ENCODE results near the gene C1QTNF2. TPM values are rescaled to one million over a fixed set of nuclear protein-coding genes. Genes with fewer than 3 reads are reported as not detected.

The C1QTNF2 gene
- total and polyA plus RNA-seq, 2 of the 8 experiments (the other 6 are each of a cell fraction or from before 2014, with no cell fraction given), result 1.0 to 2.0 TPM

GRCh38 chr5:160399402-160400353, 29.3 kb upstream of the C1QTNF2 start, which contains the start of gene FAM200C:
TSS of gene FAM200C (minus strand) at chr5:160400054. CDS start at chr5:160395490, 4,564 bp downstream.
- Histone ChIP-seq H4K8ac (ENCODE audit: extremely low read depth, insufficient read depth, low read length) (peak within 1 kb of the TSS; percentile 99; the same call in 1 of the 2 replicates), H3K79me2 (ENCODE audit: control insufficient read depth in 1 of 2, insufficient read depth in 2 of 2, low read length in 2 of 2) (peaks cover 0 to 21% of the 10 kb centered on the region in 2 experiments; a peak in 2 of 4 replicates), H4K20me1 (replicated peaks in 1 of 2; ENCODE audit: control insufficient read depth in 1 of 2, insufficient read depth in 2 of 2, low read length in 2 of 2) (no peaks in the 10 kb centered on the region), H4K5ac (ENCODE audit: insufficient read length, low read depth, low read length) (peak within 1 kb of the TSS; percentile 95), H2BK5ac (ENCODE audit: low read depth, low read length) (peak within 1 kb of the TSS; percentile 79), H3K27me3 (replicated peaks in 1 of 4; ENCODE audit: control insufficient read depth in 3 of 4, extremely low read depth in 1 of 4, insufficient read depth in 3 of 4, low read length in 3 of 4) (no peaks in the 10 kb centered on the region), H3K27ac (ENCODE audit: low read depth, low read length) (peak within 1 kb of the TSS; percentile 95), H3K23me2 (ENCODE audit: low read depth, low read length) (peaks cover 3% of the 10 kb centered on the region), H3K9ac (replicated peaks in 1 of 4; ENCODE audit: extremely low read depth in 1 of 4, low read depth in 3 of 4, low read length in 3 of 4) (peak within 1 kb of the TSS; percentile 95 to 98 (median 96)), H2AK5ac (ENCODE audit: low read depth, low read length) (no peak within 1 kb of the TSS), H3K23ac (ENCODE audit: insufficient read length) (no peak within 1 kb of the TSS), H3K14ac (ENCODE audit: insufficient read length) (no peak within 1 kb of the TSS), H3K18ac (ENCODE audit: extremely low read depth, low read length) (peak within 1 kb of the TSS; percentile 99), H2BK12ac (ENCODE audit: low read depth, low read length) (no peak within 1 kb of the TSS), H2AFZ (ENCODE audit: low read length) (peak within 1 kb of the TSS; percentile 61), H3K4me3 (ENCODE audit: extremely low read depth in 1 of 4, insufficient read depth in 2 of 4, low read depth in 3 of 4, low read length in 4 of 4) (peak within 1 kb of the TSS; percentile 63 to 86 (median 83)), H3K4me2 (ENCODE audit: insufficient read depth in 1 of 2, low read depth in 2 of 2, low read length in 2 of 2) (peak within 1 kb of the TSS; percentile 87 to 90), H2BK15ac (ENCODE audit: low read length) (no peak within 1 kb of the TSS), H4K91ac (replicated peaks; ENCODE audit: insufficient read length, low read length) (peak within 1 kb of the TSS; percentile 61), H3K56ac (replicated peaks; ENCODE audit: insufficient read length, low read depth, low read length) (peak within 1 kb of the TSS; percentile 22), H3K36me3 (ENCODE audit: control insufficient read depth in 2 of 4, insufficient read depth in 4 of 4, low read length in 3 of 4) (peaks cover 4 to 20% (median 18%) of the 10 kb centered on the region in 4 experiments; a peak in 6 of 8 replicates), H3K4me1 (replicated peaks in 1 of 4; ENCODE audit: control insufficient read depth in 3 of 4, insufficient read depth in 4 of 4, low read length in 3 of 4) (peaks cover 0 to 5% (median 0%) of the 10 kb centered on the region in 4 experiments; a peak in 3 of 7 replicates), H2BK20ac (ENCODE audit: low read length) (no peak within 1 kb of the TSS), H3K4ac (replicated peaks; ENCODE audit: insufficient read length, low read depth, low read length) (no peak within 1 kb of the TSS), H3K79me1 (ENCODE audit: low read depth, low read length) (no peaks in the 10 kb centered on the region), H2BK120ac (replicated peaks; ENCODE audit: low read depth, low read length) (no peak within 1 kb of the TSS), H3K9me3 (ENCODE audit: insufficient read depth in 2 of 2, low read depth in 1 of 2, low read length in 1 of 2) (no peaks in the 10 kb centered on the region)
- DNase-seq (ENCODE audit: low read depth in 1 of 2, low spot score in 2 of 2) (peak; percentile 60 to 92), FAIRE-seq (no peak)
- POLR2A ChIA-PET (ENCODE audit: partially characterized antibody), result interaction anchor here (0.6 to 1.9 kb wide), 8 partner anchors 9 to 886 kb away, joined by 3 to 5 read pairs (median 4); partner anchors contain the start of genes PTTG1 and SLU7
- CTCF ChIA-PET (ENCODE audit: partially characterized antibody), result interaction anchor here (0.9 to 1.3 kb wide), 3 partner anchors 38 to 318 kb away, joined by 3 read pairs; no protein-coding TSS in a partner anchor
- 6% methylated on average over 41 of the region's 41 CpGs; no CpG with 5 or more reads in 1 of the 2 experiments for WGBS, 2 experiments (ENCODE audit: extremely low coverage in 1 of 2, insufficient coverage in 1 of 2, insufficient read length in 1 of 2, insufficient replicate concordance in 2 of 2, low coverage in 1 of 2, low lambda C conversion rate in 2 of 2, missing lambda C conversion rate in 1 of 2)
- peak; percentile 89 for TF ChIP-seq TBP (IDR thresholded peaks at IDR 0.05; ENCODE audit: low read depth, low read length)
- peak; percentile 59; the same call in 1 of the 2 replicates for TF ChIP-seq SP4 (IDR thresholded peaks at IDR 0.05; ENCODE audit: low read length)
- peak; percentile 68 for TF ChIP-seq ASH2L (IDR thresholded peaks at IDR 0.05; ENCODE audit: low read length)
- peak; percentile 87 for TF ChIP-seq TAF1 (IDR thresholded peaks at IDR 0.05; ENCODE audit: low read depth, low read length)
